NCI-H526 (cell line): ENCODE measurements around the gene TTC21A.
"Not testable (repeated sequence)": the region's sequence is repeated elsewhere in the genome, so short reads cannot be mapped to it uniquely, and the experiment has no call there.

Experiments used
- DNase-seq, 2 experiments: peaks; one replicate each; lab custom pipeline; 2025; lab: John Stamatoyannopoulos, UW

The TTC21A gene

GRCh38 chr3:39107388-39108199 is at the start of gene TTC21A, which contains the start of gene GORASP1:
Gene TTC21A (plus strand): TSS chr3:39107680. CDS start chr3:39107838, 158 bp downstream.
Gene GORASP1 (minus strand): TSS chr3:39107627. CDS start chr3:39107541, 86 bp downstream.
- DNase-seq = peak; percentile 71 to 86

GRCh38 chr3:39061228-39061627 is 46.3 kb upstream of the TTC21A start:
- DNase-seq = not testable (repeated sequence)

- no peak for DNase-seq
Observed at GRCh38 chr3:39062180-39062579, 45.3 kb upstream of the TTC21A start.

GRCh38 chr3:39063143-39063542 is 44.3 kb upstream of the TTC21A start:
- DNase-seq = no peak

- no peak for DNase-seq
Observed at GRCh38 chr3:39064646-39065045, 42.8 kb upstream of the TTC21A start.

- peak; percentile 15 to 33 for DNase-seq
Observed at GRCh38 chr3:39065197-39065596, 42.3 kb upstream of the TTC21A start.

DNA sequence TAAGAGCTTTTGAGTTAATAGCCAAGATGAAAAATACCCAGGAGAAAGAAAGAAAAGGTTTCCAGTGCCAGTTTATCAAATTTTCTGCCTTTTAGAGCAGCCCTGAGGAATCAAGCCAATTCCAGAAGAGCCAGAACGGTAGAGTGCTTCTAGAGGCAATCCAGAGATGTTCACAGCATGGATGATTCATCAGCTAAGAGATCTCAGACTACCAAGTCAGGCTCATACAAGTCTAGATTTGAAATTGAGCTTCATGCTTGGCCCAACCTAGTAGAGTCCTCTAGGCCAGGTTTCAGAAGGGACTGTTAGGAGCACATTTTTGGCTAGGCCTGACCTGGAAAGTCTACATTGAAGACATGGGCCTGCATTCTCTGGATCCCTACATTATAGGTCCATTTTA is 40.2 kb upstream of the TTC21A start:
- DNase-seq = no peak

DNA sequence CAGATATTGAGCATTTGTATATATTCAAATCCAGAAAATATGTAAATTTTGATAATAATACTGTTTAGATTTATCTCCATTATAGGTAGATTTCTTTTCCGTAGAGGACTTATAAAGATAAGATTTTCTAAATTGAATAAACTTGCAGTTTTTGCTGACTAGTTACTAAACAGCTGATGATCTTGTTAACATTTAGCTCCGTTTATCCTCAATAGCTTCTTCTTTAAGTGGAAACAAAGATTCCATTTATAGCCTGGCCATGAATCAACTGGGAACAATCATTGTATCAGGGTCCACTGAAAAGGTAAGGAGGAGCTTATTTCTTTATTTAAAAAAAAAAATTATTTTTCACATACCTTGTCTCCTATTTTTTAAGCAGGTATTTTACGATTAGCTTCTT is 38.9 kb upstream of the TTC21A start:
- DNase-seq = peak in 1 of 2 experiments; percentile 2

GRCh38 chr3:39075910-39076309 is 31.6 kb upstream of the TTC21A start:
- no peak for DNase-seq

DNA sequence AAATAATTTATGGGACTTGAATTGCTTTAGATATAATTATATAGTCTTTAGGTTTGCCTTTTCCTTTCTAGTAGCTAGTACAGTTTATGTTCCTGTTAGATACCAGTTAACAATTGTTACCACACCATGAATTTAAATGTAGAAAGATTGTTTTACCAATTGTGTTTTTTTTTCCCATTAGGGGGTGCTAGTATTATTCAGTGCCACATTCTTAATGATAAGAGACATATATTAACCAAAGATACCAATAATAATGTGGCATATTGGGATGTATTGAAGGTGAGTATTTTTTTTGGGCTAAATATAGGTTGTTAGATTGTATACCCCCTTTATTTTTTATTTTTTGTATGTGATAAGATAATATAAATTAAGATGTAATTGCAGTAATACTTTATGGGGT is 27.9 kb upstream of the TTC21A start:
- no peak for DNase-seq

DNA sequence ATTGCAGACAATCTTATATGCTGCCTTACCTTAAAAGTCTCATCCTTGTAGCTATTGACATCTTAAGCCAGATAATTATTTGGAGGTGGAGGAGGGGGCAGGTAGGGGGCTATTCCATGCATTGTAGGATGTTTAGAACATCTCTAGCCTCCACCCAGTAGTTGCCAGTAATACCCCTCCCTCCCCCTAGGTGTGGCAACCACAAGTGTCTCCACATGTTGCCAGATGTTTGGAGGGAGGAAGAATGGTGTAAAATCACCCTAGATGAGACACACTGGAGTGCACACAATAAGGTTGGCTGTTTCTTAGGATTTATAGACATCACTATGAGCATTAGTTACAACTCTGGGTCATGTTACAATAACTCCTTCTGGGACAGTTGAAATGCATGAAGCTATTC is 27.5 kb upstream of the TTC21A start:
- no peak for DNase-seq

- no peak for DNase-seq
Observed at GRCh38 chr3:39082666-39083313, 24.7 kb upstream of the TTC21A start.

DNA sequence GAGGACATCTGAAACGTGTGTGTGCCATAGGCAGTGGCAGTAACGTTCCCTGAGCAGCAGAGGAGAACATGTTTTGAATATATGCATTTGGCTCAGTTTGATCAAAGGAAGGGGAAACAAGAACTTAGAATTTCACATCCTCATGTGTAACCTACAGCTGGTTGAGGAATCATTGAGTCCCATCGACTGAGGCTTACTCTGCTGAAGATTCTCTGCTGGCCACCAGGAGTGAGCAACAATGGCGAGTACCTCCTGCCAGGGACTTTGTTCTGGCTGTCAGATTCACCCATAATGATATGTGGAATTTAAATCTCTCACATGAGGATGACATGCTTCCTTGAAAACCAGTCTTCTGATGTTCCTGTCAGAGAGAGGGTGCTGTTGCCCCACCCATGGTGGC is 21.3 kb upstream of the TTC21A start:
- DNase-seq = no peak

DNA sequence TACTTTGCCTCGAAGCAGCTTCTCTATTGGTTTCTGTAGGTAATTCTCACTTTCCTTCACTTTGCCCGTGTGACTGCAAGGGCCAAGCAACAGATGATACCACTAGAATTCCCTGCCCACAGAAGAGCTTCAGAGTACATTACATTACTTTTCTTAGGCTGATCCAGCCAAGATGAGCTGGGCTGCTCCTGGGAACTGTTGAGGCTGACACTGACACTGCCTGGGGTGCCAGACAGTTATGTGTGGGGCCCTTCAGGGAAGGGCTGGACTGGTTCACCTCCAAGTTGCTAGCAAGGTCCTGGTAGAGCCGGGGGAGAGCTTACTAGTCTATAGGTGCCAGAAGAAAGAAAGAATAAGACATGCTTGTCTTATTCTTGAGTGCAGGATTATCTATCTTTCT is 19.0 kb upstream of the TTC21A start:
- DNase-seq = no peak

DNA sequence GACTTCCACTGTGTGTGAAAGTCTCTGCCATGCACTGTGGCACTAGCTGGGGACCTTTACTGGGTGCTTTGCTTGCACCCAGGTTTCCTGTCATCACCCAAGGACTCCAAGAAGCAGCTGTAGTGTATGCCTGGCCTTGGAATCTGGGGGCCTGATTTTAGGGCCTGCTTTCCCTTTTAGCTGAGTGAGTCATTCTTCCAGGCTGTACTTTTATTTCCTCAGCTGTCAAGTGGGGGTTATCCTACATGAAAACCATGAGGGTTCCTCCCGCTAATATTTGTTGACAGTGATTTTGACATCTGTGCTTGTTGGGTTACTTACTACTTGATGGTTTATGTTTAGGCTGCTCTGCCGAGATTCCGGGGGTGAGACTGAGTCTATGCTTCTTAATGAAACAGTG is 18.6 kb upstream of the TTC21A start:
- no peak for DNase-seq

DNA sequence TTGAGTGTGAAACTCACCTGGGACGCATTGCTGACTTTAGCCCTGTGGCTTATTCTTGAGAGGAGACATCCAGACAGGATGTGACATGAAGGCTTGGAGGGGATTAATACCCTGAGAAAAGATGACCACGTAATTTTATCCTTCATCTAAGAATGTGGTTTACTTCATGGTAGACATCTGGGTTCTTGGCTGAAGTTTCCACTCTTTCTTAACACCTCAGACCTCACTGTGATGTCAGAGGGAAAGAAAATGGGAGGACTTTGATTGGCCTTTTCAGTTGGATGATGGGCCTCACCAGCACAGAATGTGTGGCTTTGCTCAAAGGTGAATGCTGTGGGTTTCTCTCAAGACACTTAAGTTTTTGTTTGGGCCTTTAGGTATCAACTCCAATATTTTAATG is 16.6 kb upstream of the TTC21A start:
- DNase-seq = no peak

- no peak for DNase-seq
Observed at GRCh38 chr3:39094851-39095677, 12.4 kb upstream of the TTC21A start.

- no peak for DNase-seq
Observed at GRCh38 chr3:39095778-39096177, 11.7 kb upstream of the TTC21A start.

- no peak for DNase-seq
Observed at GRCh38 chr3:39096775-39097174, 10.7 kb upstream of the TTC21A start.

DNA sequence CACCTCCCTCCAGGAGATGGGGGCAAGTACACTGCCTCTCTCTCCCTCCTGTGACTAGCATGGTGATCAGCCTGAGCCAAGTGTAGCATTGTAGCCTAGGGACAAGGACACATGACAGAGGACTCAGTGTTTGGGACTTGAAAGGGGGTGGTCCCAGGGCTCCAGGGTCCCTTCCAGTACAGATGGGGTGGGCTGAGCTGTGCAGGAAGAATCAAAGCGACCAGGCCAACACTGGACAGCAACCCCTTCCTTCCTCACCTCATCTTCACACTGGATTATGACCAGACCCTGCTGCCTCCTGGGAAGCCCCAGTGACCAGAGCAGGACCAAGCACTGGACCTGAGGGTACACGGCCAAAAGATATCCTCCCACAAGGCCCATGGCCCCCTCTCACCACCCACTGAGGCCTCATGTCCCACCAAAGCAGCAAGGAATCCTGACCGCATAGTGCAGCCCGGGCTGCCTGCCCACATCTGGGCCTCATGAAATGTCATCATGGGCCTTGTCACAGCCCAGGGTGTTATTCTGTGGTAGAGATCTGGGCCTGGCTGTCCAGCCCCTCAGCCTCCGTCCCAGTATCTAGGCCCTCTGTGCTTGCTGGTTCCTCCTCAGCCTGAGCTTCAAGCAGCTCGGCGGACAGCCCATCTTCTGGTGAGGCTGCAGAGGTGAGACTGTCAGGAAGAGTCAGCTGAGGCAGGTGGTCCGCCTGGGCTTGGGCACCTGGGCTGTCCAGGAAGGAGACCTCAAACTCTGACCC is 9.6 kb upstream of the TTC21A start:
- DNase-seq = no peak

GRCh38 chr3:39098473-39099000 is 8.9 kb upstream of the TTC21A start:
- no peak for DNase-seq

DNA sequence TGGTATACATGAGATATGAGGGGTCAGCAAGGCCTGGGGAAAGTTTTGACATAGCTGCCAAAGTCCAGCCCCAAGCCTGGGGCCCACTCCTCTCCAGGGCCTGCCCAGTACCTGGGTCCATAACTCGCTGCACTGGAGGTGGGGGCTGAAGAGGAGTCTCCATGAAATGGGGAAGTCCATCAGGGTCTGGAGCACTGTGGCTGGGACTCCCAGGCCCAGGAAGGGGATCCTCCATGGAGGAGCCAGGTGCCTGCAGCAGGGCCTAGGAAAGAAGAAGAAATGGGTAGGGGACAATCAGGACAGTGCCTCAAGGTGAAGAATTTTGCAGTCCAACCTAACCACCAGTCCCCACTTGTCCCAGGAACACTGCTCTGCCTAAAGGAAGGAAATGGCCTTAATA is 8.2 kb upstream of the TTC21A start:
- no peak for DNase-seq
